HEK293 (cell line): ENCODE measurements around the gene PDCD4.

Source experiments
- CTCF ChIA-PET: fragments of 350-600 bp; formaldehyde crosslinking; extraction: SDS; loops from one replicate; lab custom pipeline; 2021; ENCODE audit warnings: antibody characterized with exemption; lab: Yijun Ruan, JAX
- POLR2A ChIA-PET: fragments of 300-600 bp; formaldehyde crosslinking; extraction: SDS; loops from one replicate; lab custom pipeline; 2020; ENCODE audit warnings: antibody characterized with exemption, inconsistent platforms; lab: Yijun Ruan, JAX
- H3K27ac ChIP-seq: fragments of 200-500 bp; sonication (Bioruptor generic); 2 replicates; pipeline ENCODE4 v1.5.1; 2014; ENCODE audit warnings: low read depth, low read length, control low read depth, inconsistent platforms; ENCODE audit errors: extremely low read depth
- H3K36me3 ChIP-seq, 2 experiments: fragments of 200-500 bp in 1 of 2; sonication (Bioruptor generic) in 1 of 2; 1 replicate in 1 of 2; 2 replicates in 1 of 2; pipeline ENCODE4 v1.5.1; 2014 to 2017; ENCODE audit warnings: inconsistent platforms in 2 of 2, low read length in 2 of 2; ENCODE audit not compliant: control insufficient read depth in 2 of 2, insufficient read depth in 1 of 2
- H3K4me1 ChIP-seq: fragments of 200-500 bp; sonication (Bioruptor generic); 2 replicates; pipeline ENCODE4 v1.5.1; 2014; ENCODE audit warnings: mild to moderate bottlenecking, low read length, inconsistent platforms; ENCODE audit not compliant: control insufficient read depth, insufficient read depth
- H3K4me3 ChIP-seq: 2 replicates; pipeline ENCODE4 v1.5.1; 2011; ENCODE audit warnings: low read depth, mild to moderate bottlenecking, control low read depth, low read length, moderate library complexity
- H3K9me3 ChIP-seq: fragments of 200-500 bp; sonication (Bioruptor generic); 2 replicates; pipeline ENCODE4 v1.5.1; 2014; ENCODE audit warnings: low read depth, low read length, inconsistent platforms; ENCODE audit not compliant: control insufficient read depth, insufficient read depth
- KLF9 ChIP-seq: fragments of 450-650 bp; formaldehyde crosslinking; IDR thresholded peaks from 2 replicates; pipeline ENCODE4 v1.5.1; 2016; ENCODE audit warnings: missing biosample characterization, missing genetic modification characterization, low read depth
- PRDM1 ChIP-seq: fragments of 450-650 bp; formaldehyde crosslinking; IDR thresholded peaks from 2 replicates; pipeline ENCODE4; 2016; ENCODE audit warnings: missing biosample characterization, missing genetic modification characterization
- PRDM10 ChIP-seq: fragments of 450-650 bp; formaldehyde crosslinking; IDR thresholded peaks from 2 replicates; pipeline ENCODE4 v1.5.1; 2016; ENCODE audit warnings: missing biosample characterization, missing genetic modification characterization
- SP7 ChIP-seq: fragments of 450-650 bp; formaldehyde crosslinking; IDR thresholded peaks from 2 replicates; pipeline ENCODE4 v1.5.1; 2016; ENCODE audit warnings: missing biosample characterization, missing genetic modification characterization
- ZNF184 ChIP-seq: fragments of 450-650 bp; IDR thresholded peaks from 2 replicates; pipeline ENCODE4 v1.5.1; 2018; ENCODE audit warnings: missing biosample characterization, mild to moderate bottlenecking, missing genetic modification characterization
- ZNF239 ChIP-seq: fragments of 450-650 bp; formaldehyde crosslinking; IDR thresholded peaks from 2 replicates; pipeline ENCODE4 v1.5.1; 2016; ENCODE audit warnings: missing biosample characterization, missing genetic modification characterization
- ZNF248 ChIP-seq: fragments of 450-650 bp; formaldehyde crosslinking; IDR thresholded peaks from 2 replicates; pipeline ENCODE4 v1.5.1; 2017; ENCODE audit warnings: missing biosample characterization, missing genetic modification characterization
- ZNF560 ChIP-seq: fragments of 450-650 bp; formaldehyde crosslinking; IDR thresholded peaks from 2 replicates; pipeline ENCODE4 v1.5.1; 2017; ENCODE audit warnings: missing biosample characterization, missing genetic modification characterization, borderline replicate concordance
- ZNF600 ChIP-seq: fragments of 450-650 bp; formaldehyde crosslinking; IDR thresholded peaks from 2 replicates; pipeline ENCODE4 v1.5.1; 2016; ENCODE audit warnings: missing biosample characterization, missing genetic modification characterization
- ZSCAN18 ChIP-seq: fragments of 450-650 bp; formaldehyde crosslinking; IDR thresholded peaks from 2 replicates; pipeline ENCODE4 v1.5.1; 2016; ENCODE audit warnings: missing biosample characterization, missing genetic modification characterization
- TF ChIP-seq, protein P1 (sequence below): fragments of 450-650 bp; formaldehyde crosslinking; IDR thresholded peaks from 2 replicates; pipeline ENCODE4 v1.5.0; 2017; ENCODE audit warnings: missing biosample characterization, missing genetic modification characterization, borderline replicate concordance
- TF ChIP-seq, protein P2 (sequence below): fragments of 450-650 bp; formaldehyde crosslinking; IDR thresholded peaks from 2 replicates; pipeline ENCODE4 v1.5.1; 2017; ENCODE audit warnings: missing biosample characterization, missing genetic modification characterization
- TF ChIP-seq, protein P3 (sequence below): fragments of 450-650 bp; formaldehyde crosslinking; IDR thresholded peaks from 2 replicates; pipeline ENCODE4 v1.5.1; 2016; ENCODE audit warnings: missing biosample characterization, missing genetic modification characterization, low read depth
- TF ChIP-seq, protein P4 (sequence below): fragments of 450-650 bp; formaldehyde crosslinking; IDR thresholded peaks from 2 replicates; pipeline ENCODE4 v1.5.1; 2016; ENCODE audit warnings: missing biosample characterization, missing genetic modification characterization

Gene PDCD4

GRCh38 chr10:110901954-110902819 is 30.5 kb downstream of the PDCD4 start (continued):
- TF ChIP-seq, protein P1, sequence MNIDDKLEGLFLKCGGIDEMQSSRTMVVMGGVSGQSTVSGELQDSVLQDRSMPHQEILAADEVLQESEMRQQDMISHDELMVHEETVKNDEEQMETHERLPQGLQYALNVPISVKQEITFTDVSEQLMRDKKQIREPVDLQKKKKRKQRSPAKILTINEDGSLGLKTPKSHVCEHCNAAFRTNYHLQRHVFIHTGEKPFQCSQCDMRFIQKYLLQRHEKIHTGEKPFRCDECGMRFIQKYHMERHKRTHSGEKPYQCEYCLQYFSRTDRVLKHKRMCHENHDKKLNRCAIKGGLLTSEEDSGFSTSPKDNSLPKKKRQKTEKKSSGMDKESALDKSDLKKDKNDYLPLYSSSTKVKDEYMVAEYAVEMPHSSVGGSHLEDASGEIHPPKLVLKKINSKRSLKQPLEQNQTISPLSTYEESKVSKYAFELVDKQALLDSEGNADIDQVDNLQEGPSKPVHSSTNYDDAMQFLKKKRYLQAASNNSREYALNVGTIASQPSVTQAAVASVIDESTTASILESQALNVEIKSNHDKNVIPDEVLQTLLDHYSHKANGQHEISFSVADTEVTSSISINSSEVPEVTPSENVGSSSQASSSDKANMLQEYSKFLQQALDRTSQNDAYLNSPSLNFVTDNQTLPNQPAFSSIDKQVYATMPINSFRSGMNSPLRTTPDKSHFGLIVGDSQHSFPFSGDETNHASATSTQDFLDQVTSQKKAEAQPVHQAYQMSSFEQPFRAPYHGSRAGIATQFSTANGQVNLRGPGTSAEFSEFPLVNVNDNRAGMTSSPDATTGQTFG (tag by site-specific recombination): no peak
- TF ChIP-seq ZSCAN18 (no peak), PRDM1 (no peak), ZNF184 (tag by site-specific recombination) (no peak), ZNF248 (tag by site-specific recombination) (no peak), KLF9 (peak; percentile 63; the same call in 1 of the 2 replicates)

DNA sequence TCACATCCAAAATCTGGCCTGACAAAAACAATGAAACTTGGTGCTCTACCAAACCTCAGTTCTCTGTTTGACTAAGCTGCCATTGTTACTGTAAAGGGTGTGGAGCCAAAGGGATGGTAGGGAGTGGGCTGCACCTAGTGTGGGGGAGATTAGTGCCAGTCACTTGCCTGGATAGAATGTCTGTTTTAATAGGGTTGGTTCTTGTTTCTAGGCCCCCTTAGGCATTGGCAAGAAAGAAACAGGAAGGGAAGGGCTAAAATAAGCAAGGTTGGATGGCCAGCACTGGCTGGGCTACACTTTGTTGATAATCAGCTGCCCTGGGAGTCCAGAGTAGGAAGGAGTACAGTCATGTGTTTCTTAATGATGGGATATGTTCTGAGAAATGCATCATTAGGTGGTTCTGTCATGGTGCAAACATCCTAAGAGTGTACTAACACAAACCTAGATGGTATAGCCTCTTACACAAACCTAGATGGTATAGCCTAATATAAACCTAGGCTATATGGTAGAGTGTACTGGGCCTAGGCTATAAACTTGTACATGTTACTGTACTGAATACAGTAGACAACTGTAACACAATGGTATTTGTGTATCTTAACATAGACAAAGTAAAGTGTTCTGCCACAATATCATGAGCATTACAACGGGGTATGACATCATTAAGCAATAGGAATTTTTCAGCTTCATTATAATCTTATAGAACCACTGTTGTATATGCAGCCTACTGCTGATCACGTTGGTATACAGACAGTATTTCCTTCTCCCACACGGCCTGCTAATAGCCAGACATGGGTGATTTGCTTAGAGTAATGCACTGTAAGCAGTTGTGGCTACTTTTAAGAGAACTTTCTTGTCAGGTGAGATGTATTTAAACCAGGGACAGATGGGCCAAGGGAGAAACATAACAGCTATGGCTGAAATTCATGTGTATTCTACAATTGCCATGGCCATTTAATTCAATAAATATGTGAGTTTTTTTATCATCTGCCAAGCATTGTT is 31.9 kb downstream of the PDCD4 start:
- Histone ChIP-seq H3K9me3 (no peaks in the 10 kb centered on the region), H3K27ac (no peak overlapping the region), H3K4me3 (no peak overlapping the region), H3K36me3 (peaks cover 21 to 41% of the 10 kb centered on the region in 2 experiments), H3K4me1 (no peaks in the 10 kb centered on the region)
- ChIA-PET CTCF (interaction anchor here (0.6 to 3.3 kb wide), 4 partner anchors 10 to 157 kb away, joined by 3 to 14 read pairs (median 4); no protein-coding TSS in a partner anchor), POLR2A (interaction anchor here (1.5 kb wide), 1 partner anchor 16 kb away, joined by 3 read pairs; the partner anchor contains the start of genes BBIP1 and SHOC2)
- TF ChIP-seq PRDM10 (tag by site-specific recombination): peak; percentile 84
- no peak for TF ChIP-seq ZNF560 (tag by site-specific recombination)
- TF ChIP-seq, protein P2, sequence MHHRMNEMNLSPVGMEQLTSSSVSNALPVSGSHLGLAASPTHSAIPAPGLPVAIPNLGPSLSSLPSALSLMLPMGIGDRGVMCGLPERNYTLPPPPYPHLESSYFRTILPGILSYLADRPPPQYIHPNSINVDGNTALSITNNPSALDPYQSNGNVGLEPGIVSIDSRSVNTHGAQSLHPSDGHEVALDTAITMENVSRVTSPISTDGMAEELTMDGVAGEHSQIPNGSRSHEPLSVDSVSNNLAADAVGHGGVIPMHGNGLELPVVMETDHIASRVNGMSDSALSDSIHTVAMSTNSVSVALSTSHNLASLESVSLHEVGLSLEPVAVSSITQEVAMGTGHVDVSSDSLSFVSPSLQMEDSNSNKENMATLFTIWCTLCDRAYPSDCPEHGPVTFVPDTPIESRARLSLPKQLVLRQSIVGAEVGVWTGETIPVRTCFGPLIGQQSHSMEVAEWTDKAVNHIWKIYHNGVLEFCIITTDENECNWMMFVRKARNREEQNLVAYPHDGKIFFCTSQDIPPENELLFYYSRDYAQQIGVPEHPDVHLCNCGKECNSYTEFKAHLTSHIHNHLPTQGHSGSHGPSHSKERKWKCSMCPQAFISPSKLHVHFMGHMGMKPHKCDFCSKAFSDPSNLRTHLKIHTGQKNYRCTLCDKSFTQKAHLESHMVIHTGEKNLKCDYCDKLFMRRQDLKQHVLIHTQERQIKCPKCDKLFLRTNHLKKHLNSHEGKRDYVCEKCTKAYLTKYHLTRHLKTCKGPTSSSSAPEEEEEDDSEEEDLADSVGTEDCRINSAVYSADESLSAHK: peak; percentile 52; the same call in 1 of the 2 replicates
- TF ChIP-seq, protein P3, sequence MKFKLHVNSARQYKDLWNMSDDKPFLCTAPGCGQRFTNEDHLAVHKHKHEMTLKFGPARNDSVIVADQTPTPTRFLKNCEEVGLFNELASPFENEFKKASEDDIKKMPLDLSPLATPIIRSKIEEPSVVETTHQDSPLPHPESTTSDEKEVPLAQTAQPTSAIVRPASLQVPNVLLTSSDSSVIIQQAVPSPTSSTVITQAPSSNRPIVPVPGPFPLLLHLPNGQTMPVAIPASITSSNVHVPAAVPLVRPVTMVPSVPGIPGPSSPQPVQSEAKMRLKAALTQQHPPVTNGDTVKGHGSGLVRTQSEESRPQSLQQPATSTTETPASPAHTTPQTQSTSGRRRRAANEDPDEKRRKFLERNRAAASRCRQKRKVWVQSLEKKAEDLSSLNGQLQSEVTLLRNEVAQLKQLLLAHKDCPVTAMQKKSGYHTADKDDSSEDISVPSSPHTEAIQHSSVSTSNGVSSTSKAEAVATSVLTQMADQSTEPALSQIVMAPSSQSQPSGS: peak; percentile 70
- peak; percentile 68 for TF ChIP-seq ZNF600 (tag by site-specific recombination)
- TF ChIP-seq SP7 (tag by site-specific recombination): peak; percentile 32; the same call in 1 of the 2 replicates
- TF ChIP-seq, protein P4, sequence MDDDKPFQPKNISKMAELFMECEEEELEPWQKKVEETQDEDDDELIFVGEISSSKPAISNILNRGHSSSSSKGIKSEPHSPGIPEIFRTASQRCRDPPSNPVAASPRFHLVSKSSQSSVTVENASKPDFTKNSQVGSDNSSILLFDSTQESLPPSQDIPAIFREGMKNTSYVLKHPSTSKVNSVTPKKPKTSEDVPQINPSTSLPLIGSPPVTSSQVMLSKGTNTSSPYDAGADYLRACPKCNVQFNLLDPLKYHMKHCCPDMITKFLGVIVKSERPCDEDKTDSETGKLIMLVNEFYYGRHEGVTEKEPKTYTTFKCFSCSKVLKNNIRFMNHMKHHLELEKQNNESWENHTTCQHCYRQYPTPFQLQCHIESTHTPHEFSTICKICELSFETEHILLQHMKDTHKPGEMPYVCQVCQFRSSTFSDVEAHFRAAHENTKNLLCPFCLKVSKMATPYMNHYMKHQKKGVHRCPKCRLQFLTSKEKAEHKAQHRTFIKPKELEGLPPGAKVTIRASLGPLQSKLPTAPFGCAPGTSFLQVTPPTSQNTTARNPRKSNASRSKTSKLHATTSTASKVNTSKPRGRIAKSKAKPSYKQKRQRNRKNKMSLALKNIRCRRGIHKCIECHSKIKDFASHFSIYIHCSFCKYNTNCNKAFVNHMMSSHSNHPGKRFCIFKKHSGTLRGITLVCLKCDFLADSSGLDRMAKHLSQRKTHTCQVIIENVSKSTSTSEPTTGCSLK (tag by site-specific recombination): no peak
- no peak for TF ChIP-seq ZNF239 (tag by site-specific recombination)
